Measurements from ENCODE around the gene FUZ. TPM values are rescaled to one million over a fixed set of nuclear protein-coding genes. Genes with fewer than 3 reads are reported as not detected.

FUZ gene
- total RNA-seq, 1 experiment from 2014 or later = 1.1 TPM

- CTCF ChIA-PET = no interaction called here
- RAD21 ChIA-PET (ENCODE audit: low non-redundant PET in 1 of 2, low total read pairs in 2 of 2, uncharacterized antibody in 2 of 2, unreplicated experiment in 2 of 2) = no interaction called here
- H3K4me3 ChIP-seq (replicated peaks in 1 of 2; ENCODE audit: low read depth in 1 of 2, low read length in 2 of 2) = no peak overlapping the region
- H3K4me1 ChIP-seq (ENCODE audit: control insufficient read depth in 1 of 2, insufficient read depth in 2 of 2, low read length in 2 of 2) = no peaks in the 10 kb centered on the region
- POLR2A ChIA-PET = no interaction called here
- H3K9me3 ChIP-seq (ENCODE audit: control insufficient read depth in 1 of 2, insufficient read depth in 1 of 2, low read depth in 1 of 2, low read length in 2 of 2) = no peaks in the 10 kb centered on the region
- H3K9ac ChIP-seq (ENCODE audit: low read length) = no peak overlapping the region
- no peak overlapping the region for H3K4me2 ChIP-seq (ENCODE audit: low read length)
- ATAC-seq (no peak), DNase-seq (ENCODE audit: low read depth, low spot score) (no peak)
- no peak overlapping the region for H2AFZ ChIP-seq (ENCODE audit: low read depth, low read length, poor library complexity, severe bottlenecking)
- H3K27me3 ChIP-seq (ENCODE audit: insufficient read depth, low read length) = no peaks in the 10 kb centered on the region
- no peak overlapping the region for H3K27ac ChIP-seq (ENCODE audit: low read depth, low read length)
- no TSS peak for BruUV-seq (replicated peaks)
- H3K9me2 ChIP-seq (ENCODE audit: insufficient read depth) = no peaks in the 10 kb centered on the region
- peaks cover 8 to 18% of the 10 kb centered on the region in 2 experiments; a peak in 3 of 4 replicates for H3K36me3 ChIP-seq (ENCODE audit: control insufficient read depth in 1 of 2, insufficient read depth in 2 of 2, low read length in 2 of 2)
- no peaks in the 10 kb centered on the region for H4K20me1 ChIP-seq (ENCODE audit: insufficient read depth)
- H3K79me2 ChIP-seq (ENCODE audit: insufficient read depth, low read length) = peaks cover 46% of the 10 kb centered on the region
- intact Hi-C loops (cut with micrococcal nuclease) = no loop called here
- TF ChIP-seq SIN3A (IDR thresholded peaks at IDR 0.05; ENCODE audit: low read depth) = no peak
- TF ChIP-seq JUND (IDR thresholded peaks at IDR 0.05) = no peak
Observed at GRCh38 chr19:49827034-49827433, 13.9 kb upstream of the FUZ start.

- Histone ChIP-seq H3K9me3 (ENCODE audit: control insufficient read depth in 1 of 2, insufficient read depth in 1 of 2, low read depth in 1 of 2, low read length in 2 of 2) (no peaks in the 10 kb centered on the region), H3K79me2 (ENCODE audit: insufficient read depth, low read length) (peaks cover 61% of the 10 kb centered on the region), H3K9ac (ENCODE audit: low read length) (no peak overlapping the region), H3K27ac (ENCODE audit: low read depth, low read length) (no peak overlapping the region), H3K9me2 (ENCODE audit: insufficient read depth) (no peaks in the 10 kb centered on the region), H3K4me3 (replicated peaks in 1 of 2; ENCODE audit: low read depth in 1 of 2, low read length in 2 of 2) (no peak overlapping the region), H3K27me3 (ENCODE audit: insufficient read depth, low read length) (no peaks in the 10 kb centered on the region), H3K4me2 (ENCODE audit: low read length) (no peak overlapping the region), H3K36me3 (ENCODE audit: control insufficient read depth in 1 of 2, insufficient read depth in 2 of 2, low read length in 2 of 2) (peaks cover 6 to 21% of the 10 kb centered on the region in 2 experiments; a peak in 2 of 4 replicates), H2AFZ (ENCODE audit: low read depth, low read length, poor library complexity, severe bottlenecking) (no peak overlapping the region), H4K20me1 (ENCODE audit: insufficient read depth) (no peaks in the 10 kb centered on the region), H3K4me1 (ENCODE audit: control insufficient read depth in 1 of 2, insufficient read depth in 2 of 2, low read length in 2 of 2) (no peaks in the 10 kb centered on the region)
- ChIA-PET POLR2A (no interaction called here), RAD21 (ENCODE audit: low non-redundant PET in 1 of 2, low total read pairs in 2 of 2, uncharacterized antibody in 2 of 2, unreplicated experiment in 2 of 2) (no interaction called here), CTCF (no interaction called here)
- DNase-seq (ENCODE audit: low read depth, low spot score) = no peak
- no TSS peak for BruUV-seq (replicated peaks)
- intact Hi-C loops (cut with micrococcal nuclease) = no loop called here
- no peak for ATAC-seq
- TF ChIP-seq EGR1 (IDR thresholded peaks at IDR 0.05; ENCODE audit: low read depth) (no peak), SIN3A (IDR thresholded peaks at IDR 0.05; ENCODE audit: low read depth) (no peak), POLR2AphosphoS5 (IDR thresholded peaks at IDR 0.05; ENCODE audit: low read depth, low read length) (no peak), MAX (IDR thresholded peaks at IDR 0.05) (no peak), ATF3 (IDR thresholded peaks at IDR 0.05) (no peak), EZH2 (IDR thresholded peaks at IDR 0.05) (no peak)
Observed at GRCh38 chr19:49824662-49825061, 11.6 kb upstream of the FUZ start.

All from HCT116 (cell line).